IMR-90 (cell line): ENCODE data around the gene AQP12A.

Experiments used
- BHLHE40 ChIP-seq: fragments of 150-350 bp; IDR thresholded peaks from 2 replicates; pipeline ENCODE4 v1.6.1; 2016; ENCODE audit warnings: mild to moderate bottlenecking, low read depth, low read length
- MAFK ChIP-seq: IDR thresholded peaks from 2 replicates; pipeline ENCODE4 v1.6.1; 2012; ENCODE audit warnings: low read depth, low read length, improper control_type of control experiment
- MXI1 ChIP-seq: IDR thresholded peaks from 2 replicates; pipeline ENCODE4 v1.6.1; 2012; ENCODE audit warnings: low read depth, mild to moderate bottlenecking, low read length, moderate library complexity, borderline replicate concordance
- NFE2L2 ChIP-seq: fragments of 150-350 bp; IDR thresholded peaks from 2 replicates; pipeline ENCODE4 v1.6.1; 2016; ENCODE audit warnings: low read depth, mild to moderate bottlenecking, low read length
- POLR2A ChIP-seq: IDR thresholded peaks from 2 replicates; pipeline ENCODE4 v1.6.1; 2012; ENCODE audit warnings: mild to moderate bottlenecking, low read depth, low read length
- RCOR1 ChIP-seq: IDR thresholded peaks from 2 replicates; pipeline ENCODE4 v1.6.1; 2012; ENCODE audit warnings: mild to moderate bottlenecking, low read length, improper control_type of control experiment; ENCODE audit not compliant: insufficient replicate concordance
- TF ChIP-seq, protein P1 (sequence below): conservative IDR thresholded peaks from 2 replicates; pipeline ENCODE4 v1.5.1; 2012; ENCODE audit warnings: mild to moderate bottlenecking, low read depth, low read length, improper control_type of control experiment
- TF ChIP-seq, protein P2 (sequence below): fragments of 150-350 bp; IDR thresholded peaks from 2 replicates; pipeline ENCODE4 v1.6.1; 2017; ENCODE audit warnings: mild to moderate bottlenecking, antibody characterized with exemption, low read length, low read depth

GRCh38 chr2:240723851-240724250, 32.2 kb downstream of the AQP12A start:
- TF ChIP-seq, protein P1, sequence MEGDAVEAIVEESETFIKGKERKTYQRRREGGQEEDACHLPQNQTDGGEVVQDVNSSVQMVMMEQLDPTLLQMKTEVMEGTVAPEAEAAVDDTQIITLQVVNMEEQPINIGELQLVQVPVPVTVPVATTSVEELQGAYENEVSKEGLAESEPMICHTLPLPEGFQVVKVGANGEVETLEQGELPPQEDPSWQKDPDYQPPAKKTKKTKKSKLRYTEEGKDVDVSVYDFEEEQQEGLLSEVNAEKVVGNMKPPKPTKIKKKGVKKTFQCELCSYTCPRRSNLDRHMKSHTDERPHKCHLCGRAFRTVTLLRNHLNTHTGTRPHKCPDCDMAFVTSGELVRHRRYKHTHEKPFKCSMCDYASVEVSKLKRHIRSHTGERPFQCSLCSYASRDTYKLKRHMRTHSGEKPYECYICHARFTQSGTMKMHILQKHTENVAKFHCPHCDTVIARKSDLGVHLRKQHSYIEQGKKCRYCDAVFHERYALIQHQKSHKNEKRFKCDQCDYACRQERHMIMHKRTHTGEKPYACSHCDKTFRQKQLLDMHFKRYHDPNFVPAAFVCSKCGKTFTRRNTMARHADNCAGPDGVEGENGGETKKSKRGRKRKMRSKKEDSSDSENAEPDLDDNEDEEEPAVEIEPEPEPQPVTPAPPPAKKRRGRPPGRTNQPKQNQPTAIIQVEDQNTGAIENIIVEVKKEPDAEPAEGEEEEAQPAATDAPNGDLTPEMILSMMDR = no peak
- TF ChIP-seq MAFK (no peak), MXI1 (no peak), POLR2A (no peak), BHLHE40 (no peak), NFE2L2 (no peak), RCOR1 (no peak)
- TF ChIP-seq, protein P2, sequence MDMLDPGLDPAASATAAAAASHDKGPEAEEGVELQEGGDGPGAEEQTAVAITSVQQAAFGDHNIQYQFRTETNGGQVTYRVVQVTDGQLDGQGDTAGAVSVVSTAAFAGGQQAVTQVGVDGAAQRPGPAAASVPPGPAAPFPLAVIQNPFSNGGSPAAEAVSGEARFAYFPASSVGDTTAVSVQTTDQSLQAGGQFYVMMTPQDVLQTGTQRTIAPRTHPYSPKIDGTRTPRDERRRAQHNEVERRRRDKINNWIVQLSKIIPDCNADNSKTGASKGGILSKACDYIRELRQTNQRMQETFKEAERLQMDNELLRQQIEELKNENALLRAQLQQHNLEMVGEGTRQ = no peak
